GM20000 (cell line): ENCODE measurements around the gene BPI.

Experiments used
- DNase-seq: peaks from one replicate; pipeline ENCODE4 v3.0.0; 2012; ENCODE audit warnings: low spot score
- TF ChIP-seq, protein P1 (sequence below): IDR thresholded peaks from 2 replicates; pipeline ENCODE4 v1.5.1; 2012; ENCODE audit warnings: mild to moderate bottlenecking, control low read depth; ENCODE audit errors: extremely low read depth, missing control alignments

Gene BPI

DNA sequence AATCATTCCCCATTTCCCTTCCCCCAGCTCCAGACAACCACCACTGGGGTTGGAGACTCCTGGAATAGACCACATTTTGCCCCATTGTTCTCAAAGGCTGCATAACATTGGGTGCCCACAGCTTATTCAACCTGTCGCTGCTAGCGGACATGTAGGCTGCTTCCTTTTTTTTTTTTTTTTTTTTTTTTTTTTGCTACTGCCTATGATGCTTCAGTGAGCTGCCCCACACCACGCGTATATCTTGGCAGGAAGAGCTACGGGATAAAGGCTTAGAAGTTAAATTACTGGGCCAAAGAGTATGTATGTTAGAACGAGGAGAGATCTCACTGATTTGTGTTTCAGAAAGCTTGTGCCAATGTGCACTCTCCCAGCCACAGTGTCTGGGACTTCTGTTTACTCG is 49.4 kb downstream of the BPI start:
- TF ChIP-seq, protein P1, sequence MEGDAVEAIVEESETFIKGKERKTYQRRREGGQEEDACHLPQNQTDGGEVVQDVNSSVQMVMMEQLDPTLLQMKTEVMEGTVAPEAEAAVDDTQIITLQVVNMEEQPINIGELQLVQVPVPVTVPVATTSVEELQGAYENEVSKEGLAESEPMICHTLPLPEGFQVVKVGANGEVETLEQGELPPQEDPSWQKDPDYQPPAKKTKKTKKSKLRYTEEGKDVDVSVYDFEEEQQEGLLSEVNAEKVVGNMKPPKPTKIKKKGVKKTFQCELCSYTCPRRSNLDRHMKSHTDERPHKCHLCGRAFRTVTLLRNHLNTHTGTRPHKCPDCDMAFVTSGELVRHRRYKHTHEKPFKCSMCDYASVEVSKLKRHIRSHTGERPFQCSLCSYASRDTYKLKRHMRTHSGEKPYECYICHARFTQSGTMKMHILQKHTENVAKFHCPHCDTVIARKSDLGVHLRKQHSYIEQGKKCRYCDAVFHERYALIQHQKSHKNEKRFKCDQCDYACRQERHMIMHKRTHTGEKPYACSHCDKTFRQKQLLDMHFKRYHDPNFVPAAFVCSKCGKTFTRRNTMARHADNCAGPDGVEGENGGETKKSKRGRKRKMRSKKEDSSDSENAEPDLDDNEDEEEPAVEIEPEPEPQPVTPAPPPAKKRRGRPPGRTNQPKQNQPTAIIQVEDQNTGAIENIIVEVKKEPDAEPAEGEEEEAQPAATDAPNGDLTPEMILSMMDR: no peak
- DNase-seq: no peak

DNA sequence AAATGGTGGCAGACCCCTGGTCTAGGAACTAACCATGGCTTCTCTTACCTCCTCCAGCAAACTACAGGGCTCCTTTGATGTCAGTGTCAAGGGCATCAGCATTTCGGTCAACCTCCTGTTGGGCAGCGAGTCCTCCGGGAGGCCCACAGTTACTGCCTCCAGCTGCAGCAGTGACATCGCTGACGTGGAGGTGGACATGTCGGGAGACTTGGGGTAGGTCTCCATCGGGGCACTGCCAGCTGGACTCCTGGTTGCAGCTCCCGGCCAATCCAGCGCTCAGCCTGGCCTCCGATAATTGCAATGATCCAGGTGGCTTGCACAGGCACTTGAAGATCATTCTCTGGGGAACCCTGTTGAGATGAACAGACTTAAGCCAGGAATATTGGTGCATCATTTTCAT is 50.3 kb downstream of the BPI start:
- DNase-seq: no peak
- TF ChIP-seq, protein P1: no peak

GRCh38 chr20:38355161-38356012 is 51.4 kb downstream of the BPI start:
- TF ChIP-seq, protein P1: no peak
- no peak for DNase-seq

DNA sequence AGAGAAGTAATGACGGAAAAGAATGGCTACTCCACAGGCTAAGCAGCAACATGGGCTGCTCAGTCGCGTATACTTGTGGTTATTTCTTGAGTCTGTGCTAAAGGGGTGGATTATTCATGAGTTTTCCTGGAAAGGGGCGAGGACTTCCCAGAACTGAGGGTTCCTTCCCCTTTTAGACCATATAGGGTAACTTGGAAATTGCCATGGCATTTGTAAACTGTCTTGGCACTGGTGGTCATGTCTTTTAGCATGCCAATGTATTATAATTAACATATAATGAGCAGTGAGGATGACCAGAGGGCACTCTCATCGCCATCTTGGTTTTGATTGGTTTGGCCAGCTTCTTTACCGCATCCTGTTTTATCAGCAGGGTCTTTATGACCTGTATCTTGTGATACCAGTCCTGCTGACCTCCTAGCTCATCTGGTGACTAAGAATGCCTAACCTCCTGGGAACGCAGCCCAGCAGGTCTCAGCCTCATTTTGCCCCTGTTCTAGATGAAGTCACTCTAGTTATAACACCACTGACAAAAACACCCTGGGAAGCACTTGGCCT is 53.8 kb downstream of the BPI start:
- DNase-seq: no peak
- TF ChIP-seq, protein P1: no peak

DNA sequence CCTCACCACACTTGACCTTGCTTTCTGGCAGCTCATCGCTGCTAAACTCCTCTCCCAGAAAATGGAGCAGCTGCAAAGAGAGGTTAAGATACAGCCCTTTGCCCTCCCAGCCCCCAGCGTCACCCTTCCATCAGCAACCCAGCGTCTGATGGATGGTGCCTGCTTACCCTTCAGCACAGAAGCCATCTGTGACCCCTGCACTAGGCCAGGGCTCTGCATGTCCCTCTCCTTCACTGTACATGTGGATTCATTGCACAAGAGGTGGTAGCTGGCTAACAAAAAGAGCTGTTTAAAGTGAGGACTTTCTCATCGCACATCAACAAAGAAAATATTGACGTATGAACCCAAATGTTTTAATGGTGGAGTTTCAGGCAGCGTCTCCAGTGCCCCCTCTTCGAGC is 54.6 kb downstream of the BPI start:
- TF ChIP-seq, protein P1: no peak
- no peak for DNase-seq

DNA sequence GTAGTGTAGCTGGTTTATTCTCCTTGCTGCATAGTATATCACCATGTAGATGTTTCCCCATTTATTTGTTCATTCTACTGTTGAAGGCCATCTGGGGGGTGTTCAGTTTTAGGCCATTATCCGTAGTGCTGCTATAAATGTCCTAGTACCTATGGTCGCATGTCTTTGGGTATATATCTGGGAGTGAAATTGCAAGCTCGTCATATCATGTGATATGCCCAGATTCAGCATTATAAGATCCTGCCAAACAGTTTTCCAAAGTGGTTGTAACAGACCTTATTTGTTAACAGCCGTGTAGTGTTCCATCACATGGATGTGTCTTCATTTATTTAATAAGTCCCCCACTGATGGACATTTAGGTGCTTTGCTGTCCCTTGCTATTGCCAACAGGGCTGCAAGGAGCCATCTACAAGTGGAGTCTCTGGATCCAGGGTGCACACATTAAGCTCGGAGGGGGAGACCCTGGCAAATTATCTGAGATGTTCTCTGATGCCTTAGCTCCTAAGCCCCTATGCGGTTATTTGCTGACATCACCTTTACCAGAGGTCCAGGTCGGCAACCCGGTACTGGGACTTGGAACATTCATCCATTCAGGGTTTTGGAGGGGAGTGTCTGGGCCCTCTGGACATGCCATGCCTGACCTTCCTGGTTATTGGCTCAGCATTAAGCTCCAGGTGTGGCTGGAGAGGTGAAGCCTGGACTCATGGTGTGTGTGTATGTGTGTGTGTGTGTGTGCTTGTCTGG is 59.2 kb downstream of the BPI start:
- no peak for DNase-seq
- TF ChIP-seq, protein P1: no peak

- peak; percentile 41 for DNase-seq
Observed at GRCh38 chr20:38369389-38369788, 65.4 kb downstream of the BPI start.

More at GRCh38 chr20:38369389-38369788, 65.4 kb downstream of the BPI start:
- TF ChIP-seq, protein P1: no peak
